Measurements from ENCODE around the gene RNF17. TPM values are rescaled to one million over a fixed set of nuclear protein-coding genes. Genes with fewer than 3 reads are reported as not detected.

RNF17 gene
- total RNA-seq, 1 experiment from 2014 or later, result not detected

DNA sequence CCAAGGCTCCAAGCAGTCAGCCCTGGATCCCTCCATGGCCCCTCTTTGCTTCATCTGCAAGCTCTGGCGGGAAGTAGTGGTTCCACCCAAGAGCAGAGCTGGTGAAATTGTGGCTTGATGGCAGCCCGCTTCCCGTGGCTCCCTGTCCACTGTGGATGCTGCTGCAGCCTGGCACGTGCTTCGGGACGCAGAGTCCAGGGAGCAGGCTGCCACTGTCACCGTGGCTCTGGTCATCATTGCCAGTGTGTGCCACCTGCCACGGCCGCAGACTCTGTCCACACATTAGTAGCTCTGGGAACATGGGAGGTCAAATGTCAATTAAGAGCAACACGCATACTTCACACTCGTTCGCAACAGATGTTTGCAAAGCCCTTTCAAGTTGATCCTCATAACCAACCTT lies 40.8 kb upstream of the RNF17 start:
- H3K27ac ChIP-seq (ENCODE audit: low read depth, low read length), result no peak overlapping the region
- no peaks in the 10 kb centered on the region for H3K79me2 ChIP-seq (ENCODE audit: insufficient read depth, low read length)
- TF ChIP-seq, protein P1, sequence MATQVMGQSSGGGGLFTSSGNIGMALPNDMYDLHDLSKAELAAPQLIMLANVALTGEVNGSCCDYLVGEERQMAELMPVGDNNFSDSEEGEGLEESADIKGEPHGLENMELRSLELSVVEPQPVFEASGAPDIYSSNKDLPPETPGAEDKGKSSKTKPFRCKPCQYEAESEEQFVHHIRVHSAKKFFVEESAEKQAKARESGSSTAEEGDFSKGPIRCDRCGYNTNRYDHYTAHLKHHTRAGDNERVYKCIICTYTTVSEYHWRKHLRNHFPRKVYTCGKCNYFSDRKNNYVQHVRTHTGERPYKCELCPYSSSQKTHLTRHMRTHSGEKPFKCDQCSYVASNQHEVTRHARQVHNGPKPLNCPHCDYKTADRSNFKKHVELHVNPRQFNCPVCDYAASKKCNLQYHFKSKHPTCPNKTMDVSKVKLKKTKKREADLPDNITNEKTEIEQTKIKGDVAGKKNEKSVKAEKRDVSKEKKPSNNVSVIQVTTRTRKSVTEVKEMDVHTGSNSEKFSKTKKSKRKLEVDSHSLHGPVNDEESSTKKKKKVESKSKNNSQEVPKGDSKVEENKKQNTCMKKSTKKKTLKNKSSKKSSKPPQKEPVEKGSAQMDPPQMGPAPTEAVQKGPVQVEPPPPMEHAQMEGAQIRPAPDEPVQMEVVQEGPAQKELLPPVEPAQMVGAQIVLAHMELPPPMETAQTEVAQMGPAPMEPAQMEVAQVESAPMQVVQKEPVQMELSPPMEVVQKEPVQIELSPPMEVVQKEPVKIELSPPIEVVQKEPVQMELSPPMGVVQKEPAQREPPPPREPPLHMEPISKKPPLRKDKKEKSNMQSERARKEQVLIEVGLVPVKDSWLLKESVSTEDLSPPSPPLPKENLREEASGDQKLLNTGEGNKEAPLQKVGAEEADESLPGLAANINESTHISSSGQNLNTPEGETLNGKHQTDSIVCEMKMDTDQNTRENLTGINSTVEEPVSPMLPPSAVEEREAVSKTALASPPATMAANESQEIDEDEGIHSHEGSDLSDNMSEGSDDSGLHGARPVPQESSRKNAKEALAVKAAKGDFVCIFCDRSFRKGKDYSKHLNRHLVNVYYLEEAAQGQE (IDR thresholded peaks at IDR 0.05; ENCODE audit: low read depth), result no peak
- TF ChIP-seq POLR2AphosphoS5 (IDR thresholded peaks at IDR 0.05; ENCODE audit: low read depth, low read length) (no peak), FOSL1 (IDR thresholded peaks at IDR 0.05; ENCODE audit: low read depth) (no peak), TCF7L2 (IDR thresholded peaks at IDR 0.05; ENCODE audit: borderline replicate concordance, extremely low read depth, insufficient read depth, insufficient read length) (no peak), JUND (IDR thresholded peaks at IDR 0.05) (no peak)
- TF ChIP-seq, protein P2, sequence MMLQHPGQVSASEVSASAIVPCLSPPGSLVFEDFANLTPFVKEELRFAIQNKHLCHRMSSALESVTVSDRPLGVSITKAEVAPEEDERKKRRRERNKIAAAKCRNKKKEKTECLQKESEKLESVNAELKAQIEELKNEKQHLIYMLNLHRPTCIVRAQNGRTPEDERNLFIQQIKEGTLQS (IDR thresholded peaks at IDR 0.05), result no peak
- TF ChIP-seq, protein P3, sequence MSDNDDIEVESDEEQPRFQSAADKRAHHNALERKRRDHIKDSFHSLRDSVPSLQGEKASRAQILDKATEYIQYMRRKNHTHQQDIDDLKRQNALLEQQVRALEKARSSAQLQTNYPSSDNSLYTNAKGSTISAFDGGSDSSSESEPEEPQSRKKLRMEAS (IDR thresholded peaks at IDR 0.05), result no peak
- no peak overlapping the region for H2AFZ ChIP-seq (ENCODE audit: low read depth, low read length, poor library complexity, severe bottlenecking)
- peaks cover 0 to 3% of the 10 kb centered on the region in 2 experiments; a peak in 1 of 4 replicates for H3K4me1 ChIP-seq (ENCODE audit: control insufficient read depth in 1 of 2, insufficient read depth in 2 of 2, low read length in 2 of 2)
- no peak overlapping the region for H3K4me3 ChIP-seq (replicated peaks in 1 of 2; ENCODE audit: low read depth in 1 of 2, low read length in 2 of 2)
- ATAC-seq (no peak), DNase-seq (ENCODE audit: low read depth, low spot score) (no peak)
- no peaks in the 10 kb centered on the region for H4K20me1 ChIP-seq (ENCODE audit: insufficient read depth)
- H3K4me2 ChIP-seq (ENCODE audit: low read length), result no peak overlapping the region
- no peaks in the 10 kb centered on the region for H3K36me3 ChIP-seq (ENCODE audit: control insufficient read depth in 1 of 2, insufficient read depth in 2 of 2, low read length in 2 of 2)
- H3K9me3 ChIP-seq (ENCODE audit: control insufficient read depth in 1 of 2, insufficient read depth in 1 of 2, low read depth in 1 of 2, low read length in 2 of 2), result no peaks in the 10 kb centered on the region
- intact Hi-C loops (cut with micrococcal nuclease), result no loop called here
- no peaks in the 10 kb centered on the region for H3K27me3 ChIP-seq (ENCODE audit: insufficient read depth, low read length)
- no peaks in the 10 kb centered on the region for H3K9me2 ChIP-seq (ENCODE audit: insufficient read depth)
- ChIA-PET RAD21 (ENCODE audit: low non-redundant PET in 1 of 2, low total read pairs in 2 of 2, uncharacterized antibody in 2 of 2, unreplicated experiment in 2 of 2) (no interaction called here), CTCF (interaction anchor here (1.3 to 1.5 kb wide), 2 partner anchors 10 to 29 kb away, joined by 3 to 6 read pairs; no protein-coding TSS in a partner anchor), POLR2A (no interaction called here)
- H3K9ac ChIP-seq (ENCODE audit: low read length), result no peak overlapping the region
- no TSS peak for BruUV-seq (replicated peaks)
